GM12892 (cell line): ENCODE measurements around the gene EFCAB8.

ENCODE experiments used
- POLR2A ChIP-seq: IDR thresholded peaks from 2 replicates; pipeline ENCODE4 v1.6.1; 2011; ENCODE audit warnings: low read depth, low read length, control low read depth
- POLR2AphosphoS5 ChIP-seq: IDR thresholded peaks from 2 replicates; pipeline ENCODE4 v1.6.1; 2011; ENCODE audit warnings: low read depth, low read length, control low read depth

DNA sequence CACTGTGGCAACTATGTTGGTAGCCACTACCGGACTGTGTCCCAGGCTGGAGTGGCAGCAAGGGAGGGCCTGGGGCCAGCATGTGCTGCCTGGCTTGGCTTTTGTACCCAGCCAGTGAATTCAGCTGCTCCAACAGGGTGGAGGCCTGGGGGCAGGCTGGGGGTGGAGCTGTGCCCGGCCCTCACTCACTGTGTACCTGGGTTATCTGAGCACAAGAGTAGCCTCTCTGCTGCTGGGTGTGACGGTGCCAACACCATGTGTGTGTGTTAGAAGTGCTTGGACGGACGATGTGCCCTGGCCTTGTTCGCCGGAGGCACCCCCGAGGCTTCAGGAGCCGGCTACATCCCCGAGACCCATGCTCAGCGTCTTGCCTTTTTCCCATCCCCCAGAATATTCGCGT is 49.2 kb downstream of the EFCAB8 start:
- TF ChIP-seq POLR2A (no peak), POLR2AphosphoS5 (no peak)
